M059J (cell line): ENCODE data around the gene KBTBD13. TPM values are rescaled to one million over a fixed set of nuclear protein-coding genes. Genes with fewer than 3 reads are reported as not detected.
"Not testable (repeated sequence)": the region's sequence is repeated elsewhere in the genome, so short reads cannot be mapped to it uniquely, and the experiment has no call there.

Experiments used
- DNase-seq: peaks from one replicate; pipeline ENCODE4 v3.0.0-alpha.2; 2012; ENCODE audit warnings: low read depth
- total RNA-seq: library from RNA; depleted of rRNA; stranded (reverse); fragments of >200 nt; shearing (Covaris generic); gene quantifications from 2 replicates; pipeline ENCODE4 v1.2.3, GENCODE V29; 2014

Gene KBTBD13
- total RNA-seq, 1 experiment from 2014 or later: not detected

- DNase-seq: no peak
Observed at GRCh38 chr15:65087873-65088642, 11.5 kb downstream of the KBTBD13 start.

- DNase-seq: no peak
Observed at GRCh38 chr15:65088643-65089021, 12.1 kb downstream of the KBTBD13 start.

- no peak for DNase-seq
Observed at GRCh38 chr15:65089206-65089824, 12.8 kb downstream of the KBTBD13 start.

GRCh38 chr15:65091946-65092770 lies 15.6 kb downstream of the KBTBD13 start:
- no peak for DNase-seq

- DNase-seq: no peak
Observed at GRCh38 chr15:65092911-65093792, 16.6 kb downstream of the KBTBD13 start.

- DNase-seq: not testable (repeated sequence)
Observed at GRCh38 chr15:65093793-65094170, 17.2 kb downstream of the KBTBD13 start.

GRCh38 chr15:65094294-65094995 lies 17.9 kb downstream of the KBTBD13 start:
- DNase-seq: no peak

GRCh38 chr15:65095011-65095746 lies 18.6 kb downstream of the KBTBD13 start:
- DNase-seq: no peak

- no peak for DNase-seq
Observed at GRCh38 chr15:65095747-65096104, 19.2 kb downstream of the KBTBD13 start.

- DNase-seq: no peak
Observed at GRCh38 chr15:65096481-65097385, 20.2 kb downstream of the KBTBD13 start.

GRCh38 chr15:65097651-65098263 lies 21.2 kb downstream of the KBTBD13 start:
- no peak for DNase-seq

GRCh38 chr15:65099336-65099735 lies 22.8 kb downstream of the KBTBD13 start:
- DNase-seq: no peak

GRCh38 chr15:65099801-65100200 lies 23.3 kb downstream of the KBTBD13 start:
- DNase-seq: not testable (repeated sequence)

GRCh38 chr15:65100442-65100841 lies 23.9 kb downstream of the KBTBD13 start:
- DNase-seq: no peak

- DNase-seq: peak; percentile 19
Observed at GRCh38 chr15:65101411-65101890, 24.9 kb downstream of the KBTBD13 start.

GRCh38 chr15:65101891-65102708 lies 25.6 kb downstream of the KBTBD13 start:
- no peak for DNase-seq

GRCh38 chr15:65102912-65103311 lies 26.4 kb downstream of the KBTBD13 start:
- no peak for DNase-seq

- DNase-seq: no peak
Observed at GRCh38 chr15:65105038-65105437, 28.5 kb downstream of the KBTBD13 start.
